OCI-LY7 (cell line): Measurements from ENCODE around the gene CDKAL1. TPM values are rescaled to one million over a fixed set of nuclear protein-coding genes. Genes with fewer than 3 reads are reported as not detected.

Experiments
- BruUV-seq: library from RNA; stranded (reverse); fragments of 400-500 nt; replicated peaks from 2 replicates; lab custom pipeline; 2021; lab: Mats Ljungman, UMichigan
- CTCF ChIA-PET: fragments of 300-600 bp; sonication (Branson Sonifier 250); formaldehyde crosslinking; loops from one replicate; lab custom pipeline; 2022; ENCODE audit warnings: antibody characterized with exemption; ENCODE audit not compliant: unreplicated experiment; lab: Charles Lee
- POLR2A ChIA-PET: fragments of 300-600 bp; sonication (Branson Sonifier 250); formaldehyde crosslinking; loops from one replicate; lab custom pipeline; 2022; ENCODE audit warnings: antibody characterized with exemption; lab: Charles Lee
- DNase-seq: peaks from one replicate; pipeline ENCODE4 v3.0.0-alpha.2; 2015; ENCODE audit warnings: low spot score
- H2AFZ ChIP-seq: fragments of 200-600 bp; sonication (generic), shearing (Covaris generic); 2 replicates; pipeline ENCODE4 v1.6.1; 2014; ENCODE audit warnings: mild to moderate bottlenecking, antibody characterized with exemption, low read length, moderate library complexity
- H3K27ac ChIP-seq: fragments of 200-600 bp; sonication (generic); 2 replicates; pipeline ENCODE4 v1.5.1; 2014; ENCODE audit warnings: mixed run types, low read depth, mild to moderate bottlenecking, moderate library complexity, low read length, inconsistent platforms; ENCODE audit not compliant: poor library complexity, severe bottlenecking
- H3K36me3 ChIP-seq: fragments of 200-600 bp; sonication (generic); 2 replicates; pipeline ENCODE4 v1.6.1; 2014; ENCODE audit warnings: mild to moderate bottlenecking, antibody characterized with exemption, low read length, moderate library complexity, mixed read lengths; ENCODE audit not compliant: insufficient read depth
- H3K4me1 ChIP-seq: fragments of 200-600 bp; sonication (generic); 2 replicates; pipeline ENCODE4 v1.5.1; 2014; ENCODE audit warnings: mild to moderate bottlenecking, low read length; ENCODE audit not compliant: insufficient read depth, poor library complexity, severe bottlenecking
- H3K4me2 ChIP-seq: fragments of 200-600 bp; sonication (generic); 2 replicates; pipeline ENCODE4 v1.6.1; 2014; ENCODE audit warnings: mild to moderate bottlenecking, low read length
- H3K4me3 ChIP-seq: fragments of 200-600 bp; sonication (generic); 2 replicates; pipeline ENCODE4 v1.5.1; 2014; ENCODE audit warnings: mild to moderate bottlenecking, low read depth, low read length; ENCODE audit not compliant: poor library complexity, severe bottlenecking
- H3K79me2 ChIP-seq: fragments of 200-600 bp; sonication (generic); 2 replicates; pipeline ENCODE4 v1.6.1; 2016; ENCODE audit warnings: low read depth, mild to moderate bottlenecking, low read length, moderate library complexity, mixed read lengths; ENCODE audit not compliant: insufficient read depth
- H3K9me2 ChIP-seq: fragments of 200-600 bp; sonication (generic); 2 replicates; pipeline ENCODE4 v1.6.1; 2016; ENCODE audit warnings: mild to moderate bottlenecking, low read length, mixed read lengths; ENCODE audit not compliant: insufficient read depth
- H3K9me3 ChIP-seq: fragments of 200-600 bp; sonication (generic); 2 replicates; pipeline ENCODE4 v1.6.1; 2014; ENCODE audit warnings: mild to moderate bottlenecking, mixed run types, low read length, mixed read lengths
- H4K20me1 ChIP-seq: fragments of 200-600 bp; sonication (generic); 2 replicates; pipeline ENCODE4 v1.6.1; 2014; ENCODE audit warnings: mild to moderate bottlenecking, antibody characterized with exemption, low read length, moderate library complexity, mixed read lengths; ENCODE audit not compliant: insufficient read depth
- EZH2phosphoT487 ChIP-seq: fragments of 200-600 bp; sonication (generic); IDR thresholded peaks from 2 replicates; pipeline ENCODE4 v1.6.1; 2018; ENCODE audit warnings: low read depth, borderline replicate concordance, mild to moderate bottlenecking, mixed run types, antibody characterized with exemption, low read length, moderate library complexity, mixed read lengths
- intact Hi-C: fragments of 100-400 bp; cut with micrococcal nuclease; formaldehyde crosslinking; loops from one replicate; pipeline ENCODE4 v1.10.0; 2022; ENCODE audit not compliant: unreplicated experiment
- total RNA-seq, 2 experiments: library from RNA; depleted of rRNA in 1 of 2; stranded (reverse); fragments of >200 nt in 1 of 2; shearing (Covaris generic) in 1 of 2; gene quantifications; 2 replicates each; pipeline ENCODE4 v1.2.3, GENCODE V29; 2014 to 2022
- TF ChIP-seq, protein P1 (sequence below): fragments of 200-600 bp; sonication (generic); conservative IDR thresholded peaks from 2 replicates; pipeline ENCODE4 v1.5.1; 2014; ENCODE audit warnings: mild to moderate bottlenecking, antibody characterized with exemption, low read length, moderate library complexity, mixed read lengths

Gene CDKAL1
- total RNA-seq, 2 experiments from 2014 or later, result 19.9 to 21.1 TPM

DNA sequence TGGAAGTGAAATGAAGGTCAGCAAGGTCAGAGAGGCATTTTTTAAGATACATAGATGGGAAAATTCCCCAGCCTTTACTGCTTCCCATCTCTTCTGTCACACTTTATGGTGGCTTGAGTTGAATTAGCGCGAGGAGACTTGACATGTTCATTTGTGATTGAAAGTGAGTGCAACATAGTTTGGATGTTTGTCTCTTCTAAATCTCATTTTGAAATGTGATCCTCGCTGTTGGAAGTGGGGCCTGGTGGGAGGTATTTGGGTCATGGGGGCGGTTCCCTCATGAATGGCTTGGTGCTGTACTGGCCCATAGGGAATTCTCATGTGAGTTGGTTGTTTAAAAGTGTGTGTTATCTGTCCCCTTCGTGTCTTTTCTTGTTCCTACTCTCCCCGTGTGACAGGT, 237.2 kb downstream of the CDKAL1 start:
- Histone ChIP-seq H4K20me1 (no peaks in the 10 kb centered on the region), H2AFZ (no peak overlapping the region), H3K27ac (no peak overlapping the region), H3K4me3 (no peak overlapping the region), H3K9me3 (no peaks in the 10 kb centered on the region), H3K4me1 (no peaks in the 10 kb centered on the region), H3K36me3 (no peaks in the 10 kb centered on the region), H3K9me2 (no peaks in the 10 kb centered on the region), H3K79me2 (no peaks in the 10 kb centered on the region), H3K4me2 (no peak overlapping the region)
- DNase-seq, result no peak
- intact Hi-C loops, result no loop called here
- ChIA-PET POLR2A (interaction anchor here (1.0 to 1.3 kb wide), 2 partner anchors 10 to 19 kb away, joined by 3 to 5 read pairs; no protein-coding TSS in a partner anchor), CTCF (no interaction called here)
- BruUV-seq, result no TSS peak
- TF ChIP-seq, protein P1, sequence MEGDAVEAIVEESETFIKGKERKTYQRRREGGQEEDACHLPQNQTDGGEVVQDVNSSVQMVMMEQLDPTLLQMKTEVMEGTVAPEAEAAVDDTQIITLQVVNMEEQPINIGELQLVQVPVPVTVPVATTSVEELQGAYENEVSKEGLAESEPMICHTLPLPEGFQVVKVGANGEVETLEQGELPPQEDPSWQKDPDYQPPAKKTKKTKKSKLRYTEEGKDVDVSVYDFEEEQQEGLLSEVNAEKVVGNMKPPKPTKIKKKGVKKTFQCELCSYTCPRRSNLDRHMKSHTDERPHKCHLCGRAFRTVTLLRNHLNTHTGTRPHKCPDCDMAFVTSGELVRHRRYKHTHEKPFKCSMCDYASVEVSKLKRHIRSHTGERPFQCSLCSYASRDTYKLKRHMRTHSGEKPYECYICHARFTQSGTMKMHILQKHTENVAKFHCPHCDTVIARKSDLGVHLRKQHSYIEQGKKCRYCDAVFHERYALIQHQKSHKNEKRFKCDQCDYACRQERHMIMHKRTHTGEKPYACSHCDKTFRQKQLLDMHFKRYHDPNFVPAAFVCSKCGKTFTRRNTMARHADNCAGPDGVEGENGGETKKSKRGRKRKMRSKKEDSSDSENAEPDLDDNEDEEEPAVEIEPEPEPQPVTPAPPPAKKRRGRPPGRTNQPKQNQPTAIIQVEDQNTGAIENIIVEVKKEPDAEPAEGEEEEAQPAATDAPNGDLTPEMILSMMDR, result no peak

DNA sequence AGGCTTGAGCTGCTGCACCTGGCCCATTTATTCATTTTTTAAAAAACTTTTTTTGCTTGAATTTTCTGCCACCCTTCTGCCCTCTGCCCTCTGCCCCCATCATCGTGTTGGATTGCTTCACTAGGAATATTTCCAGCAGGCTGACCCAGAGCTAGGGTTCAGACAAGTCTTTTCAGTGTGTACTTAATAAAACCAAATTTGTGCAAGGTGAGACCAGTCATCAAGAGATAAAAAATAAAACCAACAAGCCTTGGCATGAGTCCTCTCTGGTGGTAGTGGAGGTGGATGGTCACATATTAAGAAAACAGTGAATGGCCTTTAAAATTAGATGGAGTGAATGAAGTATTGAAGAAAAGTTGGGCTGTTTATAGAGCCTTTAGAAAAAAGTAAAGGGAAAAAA, 239.6 kb downstream of the CDKAL1 start:
- DNase-seq, result no peak
- intact Hi-C loops, result no loop called here
- no peaks in the 10 kb centered on the region for H3K36me3 ChIP-seq
- no peak overlapping the region for H3K4me2 ChIP-seq
- H3K9me3 ChIP-seq, result no peaks in the 10 kb centered on the region
- no peaks in the 10 kb centered on the region for H3K79me2 ChIP-seq
- ChIA-PET POLR2A (interaction anchor here (0.7 to 1.2 kb wide), 3 partner anchors 11 to 195 kb away, joined by 3 to 4 read pairs (median 3); no protein-coding TSS in a partner anchor), CTCF (no interaction called here)
- H3K27ac ChIP-seq, result no peak overlapping the region
- no peak overlapping the region for H3K4me3 ChIP-seq
- H4K20me1 ChIP-seq, result no peaks in the 10 kb centered on the region; the same call in 1 of the 2 replicates
- H3K9me2 ChIP-seq, result no peaks in the 10 kb centered on the region
- TF ChIP-seq, protein P1, result no peak
- TF ChIP-seq EZH2phosphoT487, result no peak
- H2AFZ ChIP-seq, result no peak overlapping the region
- no peaks in the 10 kb centered on the region for H3K4me1 ChIP-seq
- BruUV-seq, result no TSS peak

DNA sequence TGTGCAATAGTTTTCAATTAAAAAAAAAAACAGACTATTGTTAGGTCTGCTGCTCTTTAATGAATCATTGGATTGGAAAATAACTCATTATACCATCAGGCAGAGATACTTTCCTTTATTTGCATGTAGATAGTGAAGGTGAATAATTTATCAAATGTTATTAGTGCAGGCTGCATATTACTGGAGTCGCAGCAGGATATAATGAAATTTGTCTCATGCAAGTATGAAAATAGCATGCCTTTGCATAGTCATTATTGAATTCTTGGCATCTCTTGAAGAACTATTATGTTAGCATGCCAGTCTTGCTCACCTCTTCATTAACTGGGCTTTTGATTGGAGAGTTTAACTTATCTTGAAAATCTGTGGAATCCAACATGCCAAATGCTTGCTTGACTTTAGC, 241.7 kb downstream of the CDKAL1 start:
- ChIA-PET CTCF (no interaction called here), POLR2A (no interaction called here)
- Histone ChIP-seq H3K79me2 (no peaks in the 10 kb centered on the region), H2AFZ (no peak overlapping the region), H3K27ac (no peak overlapping the region), H4K20me1 (no peaks in the 10 kb centered on the region; the same call in 1 of the 2 replicates), H3K9me2 (no peaks in the 10 kb centered on the region), H3K4me2 (no peak overlapping the region), H3K36me3 (no peaks in the 10 kb centered on the region), H3K4me1 (no peaks in the 10 kb centered on the region), H3K9me3 (no peaks in the 10 kb centered on the region), H3K4me3 (no peak overlapping the region)
- no peak for TF ChIP-seq EZH2phosphoT487
- TF ChIP-seq, protein P1, result no peak
- no TSS peak for BruUV-seq
- DNase-seq, result no peak
- intact Hi-C loops, result no loop called here
